ENCODE data around the gene TMEM214.

- TF ChIP-seq EZH2 (IDR thresholded peaks at IDR 0.05; ENCODE audit: borderline replicate concordance) (no peak), CTCF (IDR thresholded peaks at IDR 0.05; ENCODE audit: poor library complexity) (no peak), EZH2phosphoT487 (IDR thresholded peaks at IDR 0.05; ENCODE audit: low read depth, severe bottlenecking, unreplicated experiment) (no peak)
Observed at GRCh38 chr2:27040282-27040681, 7.5 kb downstream of the TMEM214 start.
